Tibial nerve (tissue), 4 donors: ENCODE measurements around the gene GUCY2F. TPM values are rescaled to one million over a fixed set of nuclear protein-coding genes. Genes with fewer than 3 reads are reported as not detected.

ENCODE experiments used
- DNase-seq, 2 donors: peaks; one replicate each; pipeline ENCODE4 v3.0.0-alpha.2; 2019; ENCODE audit warnings: low spot score in 2 of 2
- H3K27ac ChIP-seq, 4 donors: fragments of 200-600 bp; sonication (generic) in 3 of 4; one replicate each; pipeline ENCODE4 v1.5.1; 2017 to 2019; ENCODE audit warnings: mild to moderate bottlenecking in 1 of 4
- H3K27me3 ChIP-seq, 2 donors: fragments of 200-600 bp; sonication (generic) in 1 of 2; one replicate each; pipeline versions ENCODE4 v1.5.1 to v1.6.0; 2017 to 2019
- H3K36me3 ChIP-seq, 3 donors: fragments of 200-600 bp; sonication (generic); one replicate each; pipeline ENCODE4 v1.5.1; 2018 to 2019
- H3K4me1 ChIP-seq, 4 donors: fragments of 200-600 bp; sonication (generic) in 3 of 4; one replicate each; pipeline ENCODE4 v1.5.1; 2017 to 2019
- H3K4me3 ChIP-seq, 4 donors: fragments of 200-600 bp; sonication (generic) in 3 of 4; one replicate each; pipeline ENCODE4 v1.5.1; 2017 to 2019; ENCODE audit warnings: mild to moderate bottlenecking in 1 of 4, moderate library complexity in 1 of 4
- H3K9me3 ChIP-seq, 4 donors: fragments of 200-600 bp; sonication (generic) in 3 of 4; one replicate each; pipeline ENCODE4 v1.5.1; 2017 to 2019
- EP300 ChIP-seq, 2 donors: sonication (generic); formaldehyde crosslinking; IDR thresholded peaks; one replicate each; pipeline ENCODE4 v1.6.1; 2017; ENCODE audit warnings: antibody characterized with exemption in 2 of 2, mild to moderate bottlenecking in 1 of 2
- POLR2A ChIP-seq, 2 donors: fragments of 450-650 bp; IDR thresholded peaks; one replicate each; pipeline ENCODE4 v1.6.1; 2017; ENCODE audit warnings: antibody characterized with exemption in 2 of 2, mild to moderate bottlenecking in 2 of 2, moderate library complexity in 2 of 2
- WGBS, 2 donors: methylation state at CpG; one replicate each; pipeline ENCODE4 v1.1.5; 2018; 5-methylcytosine and 5-hydroxymethylcytosine counted together
- total RNA-seq, 4 donors: library from RNA; depleted of rRNA; stranded (reverse); fragments of >200 nt; gene quantifications; one replicate each; pipeline ENCODE4 v1.1.0, GENCODE V29; 2016
- TF ChIP-seq, protein P1 (sequence below), 5 experiments: fragments of 200-600 bp in 3 of 5; fragments of 450-650 bp in 2 of 5; sonication (generic) in 3 of 5; IDR thresholded peaks; one replicate each; pipeline ENCODE4 v1.5.1; 2016 to 2019; ENCODE audit warnings: antibody characterized with exemption in 5 of 5, mild to moderate bottlenecking in 3 of 5, moderate library complexity in 2 of 5

GUCY2F gene
- total RNA-seq, 4 donors from 2014 or later, result not detected

DNA sequence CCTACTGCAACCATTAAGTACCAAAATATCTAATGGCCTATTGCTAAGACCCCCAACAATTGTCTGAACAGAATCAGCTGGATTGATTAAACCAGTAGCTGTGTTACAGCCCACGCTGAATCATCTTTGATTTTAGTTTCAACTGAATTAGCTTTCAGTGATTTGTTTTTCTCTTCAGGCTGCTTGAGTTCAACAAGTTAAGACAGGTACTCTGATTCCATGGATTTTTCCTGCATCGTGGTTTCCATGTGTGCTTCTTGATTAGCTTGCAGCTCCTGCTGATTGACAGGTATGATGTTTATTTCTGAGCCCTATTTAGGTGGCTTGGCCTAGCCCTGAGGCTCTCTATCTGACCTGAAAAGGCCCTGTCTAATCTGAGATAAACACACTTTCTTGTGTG is 91.3 kb downstream of the GUCY2F start:
- WGBS, 2 donors, result 67 to 72% methylated on average over 2 of the region's 2 CpGs
- Histone ChIP-seq H3K36me3 (no peaks in the 10 kb centered on the region), H3K9me3 (no peaks in the 10 kb centered on the region), H3K4me3 (no peak overlapping the region), H3K27ac (no peak overlapping the region), H3K4me1 (no peaks in the 10 kb centered on the region), H3K27me3 (peaks cover 0 to 35% of the 10 kb centered on the region in 2 donors)
- no peak for DNase-seq
- TF ChIP-seq, protein P1, sequence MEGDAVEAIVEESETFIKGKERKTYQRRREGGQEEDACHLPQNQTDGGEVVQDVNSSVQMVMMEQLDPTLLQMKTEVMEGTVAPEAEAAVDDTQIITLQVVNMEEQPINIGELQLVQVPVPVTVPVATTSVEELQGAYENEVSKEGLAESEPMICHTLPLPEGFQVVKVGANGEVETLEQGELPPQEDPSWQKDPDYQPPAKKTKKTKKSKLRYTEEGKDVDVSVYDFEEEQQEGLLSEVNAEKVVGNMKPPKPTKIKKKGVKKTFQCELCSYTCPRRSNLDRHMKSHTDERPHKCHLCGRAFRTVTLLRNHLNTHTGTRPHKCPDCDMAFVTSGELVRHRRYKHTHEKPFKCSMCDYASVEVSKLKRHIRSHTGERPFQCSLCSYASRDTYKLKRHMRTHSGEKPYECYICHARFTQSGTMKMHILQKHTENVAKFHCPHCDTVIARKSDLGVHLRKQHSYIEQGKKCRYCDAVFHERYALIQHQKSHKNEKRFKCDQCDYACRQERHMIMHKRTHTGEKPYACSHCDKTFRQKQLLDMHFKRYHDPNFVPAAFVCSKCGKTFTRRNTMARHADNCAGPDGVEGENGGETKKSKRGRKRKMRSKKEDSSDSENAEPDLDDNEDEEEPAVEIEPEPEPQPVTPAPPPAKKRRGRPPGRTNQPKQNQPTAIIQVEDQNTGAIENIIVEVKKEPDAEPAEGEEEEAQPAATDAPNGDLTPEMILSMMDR (IDR thresholded peaks at IDR 0.05), result no peak
- TF ChIP-seq POLR2A (IDR thresholded peaks at IDR 0.05) (no peak), EP300 (IDR thresholded peaks at IDR 0.05) (no peak)

DNA sequence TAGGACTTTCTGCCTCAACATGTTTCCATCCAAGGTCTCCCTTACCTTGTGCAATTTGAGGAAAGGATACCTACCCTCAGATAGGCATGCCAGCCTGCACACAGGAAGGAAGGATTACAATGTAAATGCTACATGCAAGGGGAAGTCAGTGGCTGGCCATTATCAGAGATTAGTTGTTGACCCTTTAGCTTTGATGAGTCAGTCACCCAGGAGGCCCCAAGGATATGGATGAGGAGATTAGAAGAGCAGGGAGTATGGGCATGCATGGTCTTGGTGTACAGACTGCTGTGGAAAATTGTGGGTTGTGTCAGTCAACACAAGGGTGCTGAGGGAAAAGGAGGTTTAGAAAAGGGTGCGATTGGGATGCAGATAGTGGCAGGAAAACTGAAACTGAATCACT is 92.0 kb downstream of the GUCY2F start:
- H3K9me3 ChIP-seq, result no peaks in the 10 kb centered on the region
- H3K4me1 ChIP-seq, result no peaks in the 10 kb centered on the region
- H3K4me3 ChIP-seq, result no peak overlapping the region
- no peaks in the 10 kb centered on the region for H3K36me3 ChIP-seq
- no peak overlapping the region for H3K27ac ChIP-seq
- H3K27me3 ChIP-seq, result peaks cover 0 to 36% of the 10 kb centered on the region in 2 donors
- DNase-seq, result no peak
- TF ChIP-seq, protein P1 (IDR thresholded peaks at IDR 0.05), result no peak
- TF ChIP-seq EP300 (IDR thresholded peaks at IDR 0.05), result no peak
- 85 to 90% methylated on average over 1 of the region's 1 CpG for WGBS, 2 donors

DNA sequence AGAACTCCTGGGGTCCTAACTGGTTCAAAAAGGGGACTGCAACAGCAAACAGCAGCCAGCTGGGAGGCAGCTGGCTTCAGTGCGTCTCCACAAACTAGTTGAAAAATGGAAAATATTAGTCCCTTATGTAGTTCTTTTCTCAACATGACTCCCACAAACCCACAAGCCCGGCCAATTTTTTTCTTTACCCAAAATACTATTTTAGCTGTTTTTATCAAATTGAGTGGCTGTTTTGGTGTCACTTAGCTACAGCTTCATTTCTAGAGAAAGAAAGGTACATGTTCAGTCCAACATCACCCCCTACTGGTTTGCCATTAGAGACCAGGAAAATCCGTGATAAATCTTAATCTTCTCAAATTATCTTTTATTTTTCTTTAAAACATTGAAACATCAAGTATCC is 97.2 kb downstream of the GUCY2F start:
- no peak for TF ChIP-seq POLR2A (IDR thresholded peaks at IDR 0.05)
- no peak for TF ChIP-seq EP300 (IDR thresholded peaks at IDR 0.05)
- TF ChIP-seq, protein P1 (IDR thresholded peaks at IDR 0.05), result peak; percentile 8 to 35 (median 22)
- no peak for DNase-seq
- H3K9me3 ChIP-seq, result no peaks in the 10 kb centered on the region
- no peak overlapping the region for H3K4me3 ChIP-seq
- H3K4me1 ChIP-seq, result no peaks in the 10 kb centered on the region
- no peaks in the 10 kb centered on the region for H3K36me3 ChIP-seq
- H3K27me3 ChIP-seq, result peaks cover 0 to 35% of the 10 kb centered on the region in 2 donors
- WGBS, 2 donors, result 18 to 31% methylated on average over 3 of the region's 3 CpGs
- H3K27ac ChIP-seq, result no peak overlapping the region

DNA sequence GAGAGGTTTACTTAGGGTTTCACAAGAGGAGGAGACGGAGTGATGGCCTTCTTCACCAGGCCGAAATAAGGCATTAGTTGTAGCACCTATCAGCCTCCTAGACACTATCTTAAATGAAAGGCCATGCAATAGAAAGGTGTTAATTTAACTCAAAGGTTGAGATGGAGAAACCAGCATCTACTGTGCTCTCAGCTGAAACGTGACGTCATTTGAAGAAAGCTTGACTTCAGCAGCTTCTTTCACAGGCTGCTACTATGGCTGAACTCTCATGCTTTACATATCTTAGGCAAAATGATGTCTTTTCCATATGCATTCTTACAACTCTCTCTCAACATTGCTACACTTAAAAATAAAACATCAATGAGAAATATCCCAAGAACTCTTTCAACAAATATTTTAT is 99.6 kb downstream of the GUCY2F start:
- no peaks in the 10 kb centered on the region for H3K9me3 ChIP-seq
- 86 to 88% methylated on average over 4 of the region's 4 CpGs for WGBS, 2 donors
- no peak for DNase-seq
- no peak overlapping the region for H3K4me3 ChIP-seq
- H3K27me3 ChIP-seq, result peaks cover 0 to 26% of the 10 kb centered on the region in 2 donors
- no peak overlapping the region for H3K27ac ChIP-seq
- H3K4me1 ChIP-seq, result no peaks in the 10 kb centered on the region
- no peaks in the 10 kb centered on the region for H3K36me3 ChIP-seq
- TF ChIP-seq EP300 (IDR thresholded peaks at IDR 0.05), result no peak
- no peak for TF ChIP-seq POLR2A (IDR thresholded peaks at IDR 0.05)
- TF ChIP-seq, protein P1 (IDR thresholded peaks at IDR 0.05), result no peak

DNA sequence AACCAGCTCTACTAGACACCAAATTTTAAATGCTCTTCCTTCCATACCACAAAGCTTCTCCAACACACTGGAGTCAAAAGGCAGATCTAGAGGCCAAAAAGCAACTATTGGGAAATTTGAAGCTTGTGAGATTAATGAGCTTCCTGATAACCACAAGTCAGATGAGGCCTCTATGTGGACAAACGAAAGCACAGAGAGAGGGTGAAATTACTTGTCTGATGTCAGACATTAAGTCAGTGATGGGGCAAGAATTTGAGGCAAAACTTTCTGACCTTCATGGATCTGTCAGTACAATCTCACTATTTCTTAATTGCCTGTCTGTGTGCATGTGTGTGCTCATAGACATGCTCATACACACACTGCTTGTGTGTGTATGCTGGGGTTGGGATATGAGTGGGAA is 103.6 kb downstream of the GUCY2F start:
- 44 to 60% methylated on average over 1 of the region's 1 CpG for WGBS, 2 donors
- Histone ChIP-seq H3K9me3 (no peaks in the 10 kb centered on the region), H3K36me3 (no peaks in the 10 kb centered on the region), H3K4me3 (no peak overlapping the region), H3K27me3 (peaks cover 0 to 13% of the 10 kb centered on the region in 2 donors), H3K4me1 (no peaks in the 10 kb centered on the region), H3K27ac (no peak overlapping the region)
- TF ChIP-seq POLR2A (IDR thresholded peaks at IDR 0.05) (no peak), EP300 (IDR thresholded peaks at IDR 0.05) (no peak)
- TF ChIP-seq, protein P1 (IDR thresholded peaks at IDR 0.05), result no peak
- no peak for DNase-seq
